H9 (cell line): ENCODE results near the gene KCTD6. TPM values are rescaled to one million over a fixed set of nuclear protein-coding genes. Genes with fewer than 3 reads are reported as not detected.
A peak's percentile ranks its signal among the peaks of the same experiment; 100 is the strongest.

Experiments
- DNase-seq: peaks from one replicate; pipeline ENCODE4 v3.0.0-alpha.2; 2017
- H2AFZ ChIP-seq: one replicate; pipeline ENCODE4 v1.6.1; 2013; ENCODE audit warnings: mild to moderate bottlenecking, low read length, control low read depth, moderate library complexity
- H2AK5ac ChIP-seq: 2 replicates; pipeline ENCODE4 v1.6.1; 2013; ENCODE audit warnings: low read length, control low read depth, mixed read lengths; ENCODE audit not compliant: insufficient read length
- H2BK120ac ChIP-seq: one replicate; pipeline ENCODE4 v1.6.1; 2013; ENCODE audit warnings: low read depth, mild to moderate bottlenecking, low read length, control low read depth, inconsistent platforms; ENCODE audit not compliant: poor library complexity, severe bottlenecking
- H2BK12ac ChIP-seq: 2 replicates; pipeline ENCODE4 v1.6.1; 2013; ENCODE audit warnings: low read length, control low read depth, mixed read lengths, low read depth; ENCODE audit not compliant: insufficient read length
- H2BK15ac ChIP-seq: 2 replicates; pipeline ENCODE4 v1.6.1; 2013; ENCODE audit warnings: low read depth, low read length, control low read depth
- H2BK20ac ChIP-seq: one replicate; pipeline ENCODE4 v1.6.1; 2013; ENCODE audit warnings: low read depth, mild to moderate bottlenecking, low read length, control low read depth, inconsistent platforms; ENCODE audit not compliant: poor library complexity, severe bottlenecking
- H2BK5ac ChIP-seq: 2 replicates; pipeline ENCODE4 v1.6.1; 2013; ENCODE audit warnings: low read length, control low read depth, mixed read lengths; ENCODE audit not compliant: insufficient read length
- H3K14ac ChIP-seq: 2 replicates; pipeline ENCODE4 v1.6.1; 2013; ENCODE audit warnings: low read length, control low read depth; ENCODE audit not compliant: insufficient read depth
- H3K18ac ChIP-seq: 2 replicates; pipeline ENCODE4 v1.6.1; 2013; ENCODE audit warnings: low read depth, mild to moderate bottlenecking, mixed read lengths, low read length, control low read depth; ENCODE audit not compliant: insufficient read length
- H3K23ac ChIP-seq: 2 replicates; pipeline ENCODE4 v1.6.1; 2013; ENCODE audit warnings: low read length, control low read depth, mixed read lengths, low read depth; ENCODE audit not compliant: insufficient read length
- H3K23me2 ChIP-seq: 2 replicates; pipeline ENCODE4 v1.6.1; 2013; ENCODE audit warnings: low read depth, mild to moderate bottlenecking, mixed read lengths, low read length, control low read depth; ENCODE audit not compliant: insufficient read length, poor library complexity, severe bottlenecking
- H3K27ac ChIP-seq: 2 replicates; pipeline ENCODE4 v1.5.1; 2013; ENCODE audit warnings: low read length, control low read depth, mixed read lengths, low read depth; ENCODE audit not compliant: insufficient read length
- H3K27me3 ChIP-seq: 2 replicates; pipeline ENCODE4 v1.6.1; 2013; ENCODE audit warnings: low read length, control low read depth, inconsistent platforms; ENCODE audit not compliant: insufficient read depth
- H3K4ac ChIP-seq: 2 replicates; pipeline ENCODE4 v1.6.1; 2013; ENCODE audit warnings: low read depth, mild to moderate bottlenecking, control low read depth, inconsistent platforms, low read length, moderate library complexity
- H3K4me1 ChIP-seq: 2 replicates; pipeline ENCODE4 v1.6.1; 2013; ENCODE audit warnings: low read length, control low read depth, inconsistent platforms; ENCODE audit not compliant: insufficient read depth
- H3K4me2 ChIP-seq: 2 replicates; pipeline ENCODE4 v1.6.1; 2013; ENCODE audit warnings: low read length, control low read depth, mixed read lengths; ENCODE audit not compliant: insufficient read length, insufficient read depth
- H3K56ac ChIP-seq: 2 replicates; pipeline ENCODE4 v1.6.1; 2013; ENCODE audit warnings: low read depth, mild to moderate bottlenecking, mixed read lengths, low read length, control low read depth; ENCODE audit not compliant: insufficient read length
- H3K79me1 ChIP-seq: 2 replicates; pipeline ENCODE4 v1.6.1; 2013; ENCODE audit warnings: low read depth, mild to moderate bottlenecking, moderate library complexity, low read length, control low read depth, inconsistent platforms; ENCODE audit not compliant: insufficient read depth, poor library complexity, severe bottlenecking
- H3K79me2 ChIP-seq: 2 replicates; pipeline ENCODE4 v1.6.1; 2013; ENCODE audit warnings: low read length, control low read depth, inconsistent platforms; ENCODE audit not compliant: insufficient read depth
- H3K9ac ChIP-seq: 2 replicates; pipeline ENCODE4 v1.6.1; 2013; ENCODE audit warnings: low read length, control low read depth, mixed read lengths; ENCODE audit not compliant: insufficient read length; ENCODE audit errors: extremely low read depth
- H3K9me3 ChIP-seq: one replicate; pipeline ENCODE4 v1.6.1; 2013; ENCODE audit warnings: low read depth, low read length, inconsistent platforms; ENCODE audit not compliant: control insufficient read depth
- H3T11ph ChIP-seq: one replicate; pipeline ENCODE4 v1.6.1; 2013; ENCODE audit warnings: mild to moderate bottlenecking, low read length, control low read depth, inconsistent platforms
- H4K20me1 ChIP-seq: one replicate; pipeline ENCODE4 v1.6.1; 2013; ENCODE audit not compliant: control insufficient read depth, insufficient read length, insufficient read depth
- H4K5ac ChIP-seq: 2 replicates; pipeline ENCODE4 v1.6.1; 2013; ENCODE audit warnings: low read depth, mild to moderate bottlenecking, mixed read lengths, low read length, control low read depth; ENCODE audit not compliant: insufficient read length
- H4K8ac ChIP-seq: replicated peaks from 2 replicates; pipeline ENCODE4 v1.6.1; 2013; ENCODE audit warnings: low read length, control low read depth, mixed read lengths, low read depth; ENCODE audit not compliant: insufficient read length
- H4K91ac ChIP-seq: 2 replicates; pipeline ENCODE4 v1.6.1; 2013; ENCODE audit warnings: low read depth, mild to moderate bottlenecking, moderate library complexity, mixed read lengths, low read length, control low read depth; ENCODE audit not compliant: insufficient read length
- H3K27ac Mint-ChIP-seq, 3 experiments: 2 replicates in 2 of 3; 3 replicates in 1 of 3; pipeline ENCODE4 v1.8.0; 2020 to 2021; ENCODE audit warnings: mixed read lengths in 3 of 3, mild to moderate bottlenecking in 1 of 3, moderate library complexity in 1 of 3
- H3K27me3 Mint-ChIP-seq: 2 replicates; pipeline ENCODE4 v1.8.0; 2021; ENCODE audit warnings: low read depth, mild to moderate bottlenecking, moderate library complexity, mixed read lengths
- H3K36me3 Mint-ChIP-seq, 3 experiments: 2 replicates in 2 of 3; 3 replicates in 1 of 3; pipeline ENCODE4 v1.8.0; 2020 to 2021; ENCODE audit warnings: low read depth in 3 of 3, mixed read lengths in 3 of 3; ENCODE audit not compliant: insufficient read depth in 1 of 3
- H3K4me1 Mint-ChIP-seq, 2 experiments: 2 replicates each; pipeline ENCODE4 v1.8.0; 2020; ENCODE audit warnings: mixed read lengths in 2 of 2
- H3K4me3 Mint-ChIP-seq, 2 experiments: 2 replicates in 1 of 2; 3 replicates in 1 of 2; pipeline ENCODE4 v1.8.0; 2020 to 2021; ENCODE audit warnings: mild to moderate bottlenecking in 2 of 2, mixed read lengths in 2 of 2, moderate library complexity in 1 of 2
- H3K9me3 Mint-ChIP-seq, 2 experiments: 2 replicates in 1 of 2; 3 replicates in 1 of 2; pipeline ENCODE4 v1.8.0; 2020; ENCODE audit warnings: mild to moderate bottlenecking in 2 of 2, mixed read lengths in 2 of 2, moderate library complexity in 1 of 2
- CTCF ChIP-seq: fragments of 200-600 bp; sonication (generic); conservative IDR thresholded peaks from 3 replicates; pipeline ENCODE4 v1.8.0; 2021; ENCODE audit warnings: antibody characterized with exemption, mild to moderate bottlenecking
- WGBS: extraction: QIAGEN DNeasy Blood & Tissue Kit; methylation state at CpG from one replicate; pipeline ENCODE4 v1.1.7; 2013; ENCODE audit warnings: missing lambda C conversion rate, low lambda C conversion rate, mixed read lengths; ENCODE audit not compliant: insufficient read length; ENCODE audit errors: extremely low coverage; 5-methylcytosine and 5-hydroxymethylcytosine counted together
- total RNA-seq: library from RNA; stranded (reverse); gene quantifications from 2 replicates; pipeline ENCODE4 v1.2.1, GENCODE V29; 2021

KCTD6 gene
- total RNA-seq, 1 experiment from 2014 or later, result 14.2 TPM

GRCh38 chr3:58496206-58496857, 4.4 kb downstream of the KCTD6 start:
- WGBS, result no CpG with 5 or more reads among the region's 5 CpGs
- no peak overlapping the region for H3T11ph ChIP-seq
- H3K4me1 ChIP-seq, result peaks cover 10% of the 10 kb centered on the region
- H3K14ac ChIP-seq, result no peak overlapping the region
- no peak overlapping the region for H3K23ac ChIP-seq
- no peak overlapping the region for H2BK20ac ChIP-seq
- no peak overlapping the region for H3K27ac ChIP-seq
- H3K9me3 ChIP-seq, result no peaks in the 10 kb centered on the region
- H3K23me2 ChIP-seq, result peaks cover 8% of the 10 kb centered on the region
- H4K8ac ChIP-seq, result no peak overlapping the region
- H3K4ac ChIP-seq, result no peak overlapping the region
- H3K79me1 ChIP-seq, result no peaks in the 10 kb centered on the region
- H4K5ac ChIP-seq, result no peak overlapping the region
- H3K9ac ChIP-seq, result no peak overlapping the region
- H2BK15ac ChIP-seq, result no peak overlapping the region
- H3K27me3 ChIP-seq, result no peaks in the 10 kb centered on the region
- H3K18ac ChIP-seq, result no peak overlapping the region
- no peak overlapping the region for H2AK5ac ChIP-seq
- no peaks in the 10 kb centered on the region for H3K9me3 Mint-ChIP-seq
- H2BK120ac ChIP-seq, result no peak overlapping the region
- peaks cover 20 to 23% (median 23%) of the 10 kb centered on the region in 3 experiments for H3K36me3 Mint-ChIP-seq
- no peak overlapping the region for H2AFZ ChIP-seq
- no peak overlapping the region for H4K91ac ChIP-seq
- peaks cover 56 to 64% of the 10 kb centered on the region in 2 experiments for H3K4me1 Mint-ChIP-seq
- no peak for TF ChIP-seq CTCF
- peak overlapping the region in 1 of 2 experiments; percentile 59; a peak in 2 of 5 replicates for H3K4me3 Mint-ChIP-seq
- no peak overlapping the region for H3K56ac ChIP-seq
- peak overlapping the region in 2 of 3 experiments; percentile 57 to 94; a peak in 5 of 7 replicates for H3K27ac Mint-ChIP-seq
- no peaks in the 10 kb centered on the region for H4K20me1 ChIP-seq
- no peak overlapping the region for H2BK5ac ChIP-seq
- peaks cover 7% of the 10 kb centered on the region; the same call in 1 of the 2 replicates for H3K79me2 ChIP-seq
- H3K27me3 Mint-ChIP-seq, result 0 out of 2 replicates have a peak, but pooled peaks cover 5% of the 10 kb centered on the region
- no peak overlapping the region for H3K4me2 ChIP-seq
- DNase-seq, result no peak
- no peak overlapping the region for H2BK12ac ChIP-seq
